Mononuclear cell (primary cell): ENCODE measurements around the gene ASPHD1. TPM values are rescaled to one million over a fixed set of nuclear protein-coding genes. Genes with fewer than 3 reads are reported as not detected.
"Not testable (repeated sequence)": the region's sequence is repeated elsewhere in the genome, so short reads cannot be mapped to it uniquely, and the experiment has no call there.

Experiments used
- H3K27me3 ChIP-seq: 2 replicates; pipeline ENCODE4 v1.6.0; 2011; ENCODE audit warnings: low read length, control low read depth; ENCODE audit not compliant: insufficient read depth
- H3K4me1 ChIP-seq: 2 replicates; pipeline ENCODE4 v1.5.1; 2011; ENCODE audit warnings: mild to moderate bottlenecking, low read length, control low read depth; ENCODE audit not compliant: insufficient read depth
- H3K4me3 ChIP-seq: 2 replicates; pipeline ENCODE4 v1.5.1; 2011; ENCODE audit warnings: mild to moderate bottlenecking, low read length, moderate library complexity
- H3K9me3 ChIP-seq: 2 replicates; pipeline ENCODE4 v1.5.1; 2011; ENCODE audit warnings: low read depth, mild to moderate bottlenecking, control low read depth, low read length
- total RNA-seq: library from RNA; depleted of rRNA; stranded (reverse); fragments of >200 nt; gene quantifications from one replicate; pipeline ENCODE4 v1.2.3, GENCODE V29; 2012

ASPHD1 gene
- total RNA-seq, 1 donor: not detected

DNA sequence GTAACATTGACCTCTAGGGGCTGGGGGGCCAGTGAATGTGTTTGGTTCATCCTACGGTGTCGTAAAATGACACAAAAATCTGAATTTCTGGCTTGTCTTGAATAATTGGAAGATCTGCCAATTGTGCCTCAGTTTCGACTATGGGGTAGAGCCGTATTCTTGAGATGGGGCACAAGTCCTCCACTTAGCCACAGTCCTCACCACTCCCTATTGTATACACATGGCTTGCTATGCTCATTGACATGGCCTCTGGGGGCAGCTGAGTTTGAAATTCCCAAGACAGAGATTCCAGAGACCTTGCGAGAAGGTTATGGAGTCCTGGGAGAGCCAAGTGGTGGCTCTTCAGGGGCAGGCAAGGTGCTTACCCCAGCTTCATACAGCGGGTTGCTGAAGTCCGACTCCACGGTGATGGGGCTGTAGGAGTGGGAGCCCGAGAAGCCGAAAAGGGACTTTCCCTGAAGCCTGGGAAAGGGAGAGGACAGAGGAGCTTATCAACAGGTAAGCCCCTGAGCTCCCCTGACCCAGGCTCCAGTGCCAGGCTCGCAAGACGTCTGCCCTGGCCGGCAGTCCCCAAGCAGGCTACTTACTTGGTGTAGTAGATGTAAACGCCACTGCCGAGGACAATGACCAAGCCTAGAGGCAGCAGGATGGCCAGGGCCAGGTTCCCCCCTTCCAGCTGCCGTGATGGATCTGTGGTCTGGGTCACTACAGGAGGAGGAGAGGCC, 28.3 kb upstream of the ASPHD1 start:
- no peaks in the 10 kb centered on the region for H3K9me3 ChIP-seq

DNA sequence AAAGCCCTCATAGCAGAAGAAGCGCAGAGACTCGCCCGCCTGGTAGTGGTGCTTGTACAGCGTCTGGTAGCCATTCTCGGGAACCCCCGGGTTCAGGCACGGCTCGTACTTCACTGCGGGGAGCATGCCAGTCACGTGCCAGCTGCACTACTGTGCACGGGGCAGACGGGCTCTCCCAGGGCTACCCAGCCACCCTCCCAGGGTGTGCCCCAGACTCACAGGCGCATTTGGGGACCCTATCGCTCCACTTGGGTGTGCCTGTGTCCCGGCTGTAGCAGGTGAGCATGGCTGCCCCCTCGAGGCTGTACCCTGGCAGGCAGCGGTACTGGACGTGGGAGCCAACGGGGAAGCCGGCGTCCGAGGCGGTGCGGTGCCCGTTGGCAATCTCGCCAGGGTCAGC, 27.0 kb upstream of the ASPHD1 start:
- Histone ChIP-seq H3K4me1 (peaks cover 13% of the 10 kb centered on the region), H3K27me3 (peaks cover 18% of the 10 kb centered on the region), H3K4me3 (no peak overlapping the region), H3K9me3 (no peaks in the 10 kb centered on the region)

More for the DNA sequence above, 28.3 kb upstream of the ASPHD1 start:
- Histone ChIP-seq H3K4me1 (peaks cover 8% of the 10 kb centered on the region), H3K4me3 (no peak overlapping the region), H3K27me3 (peaks cover 11% of the 10 kb centered on the region)

DNA sequence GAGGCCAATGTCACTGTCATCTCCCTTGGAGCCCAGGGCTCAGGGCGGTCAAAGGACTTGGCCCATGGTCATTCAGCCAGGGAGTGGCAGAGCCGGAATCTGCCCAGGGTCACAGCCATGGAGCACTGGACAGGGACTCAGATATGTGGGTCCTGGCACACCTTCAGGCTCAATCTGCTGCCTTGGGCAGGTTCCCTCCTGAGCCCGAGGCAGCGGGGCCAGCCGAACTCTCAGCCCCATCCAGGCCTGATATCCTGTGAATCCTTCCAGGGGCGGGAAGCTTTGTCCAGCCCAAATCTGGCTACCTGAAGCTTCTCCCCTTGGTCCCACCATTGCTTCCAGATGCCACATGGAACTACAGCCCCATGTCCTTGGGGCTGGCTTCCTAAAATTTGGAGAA, 25.1 kb upstream of the ASPHD1 start:
- H3K27me3 ChIP-seq: peaks cover 18% of the 10 kb centered on the region
- H3K4me3 ChIP-seq: no peak overlapping the region
- no peaks in the 10 kb centered on the region for H3K9me3 ChIP-seq
- H3K4me1 ChIP-seq: peaks cover 13% of the 10 kb centered on the region

DNA sequence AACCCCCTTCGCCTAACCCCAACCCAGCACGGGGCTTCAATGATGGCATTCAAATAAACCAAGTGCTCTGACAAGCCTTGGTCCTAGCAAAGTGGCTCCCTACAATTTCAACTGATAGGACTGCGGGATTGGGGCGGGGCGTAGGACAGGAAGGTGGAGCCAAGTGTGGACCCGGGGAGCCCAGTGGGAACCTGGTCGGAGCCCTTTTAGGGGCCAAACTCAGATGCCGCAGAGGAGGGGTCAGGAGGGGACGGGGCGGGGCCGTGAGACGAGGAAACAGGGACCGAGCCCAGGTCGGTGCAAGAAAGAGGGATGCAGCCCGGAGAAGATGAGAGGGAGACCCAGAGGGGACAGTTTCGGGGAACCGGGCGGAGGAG, 24.1 kb upstream of the ASPHD1 start:
- peaks cover 18% of the 10 kb centered on the region for H3K27me3 ChIP-seq
- H3K4me1 ChIP-seq: peaks cover 13% of the 10 kb centered on the region
- no peak overlapping the region for H3K4me3 ChIP-seq
- no peaks in the 10 kb centered on the region for H3K9me3 ChIP-seq

DNA sequence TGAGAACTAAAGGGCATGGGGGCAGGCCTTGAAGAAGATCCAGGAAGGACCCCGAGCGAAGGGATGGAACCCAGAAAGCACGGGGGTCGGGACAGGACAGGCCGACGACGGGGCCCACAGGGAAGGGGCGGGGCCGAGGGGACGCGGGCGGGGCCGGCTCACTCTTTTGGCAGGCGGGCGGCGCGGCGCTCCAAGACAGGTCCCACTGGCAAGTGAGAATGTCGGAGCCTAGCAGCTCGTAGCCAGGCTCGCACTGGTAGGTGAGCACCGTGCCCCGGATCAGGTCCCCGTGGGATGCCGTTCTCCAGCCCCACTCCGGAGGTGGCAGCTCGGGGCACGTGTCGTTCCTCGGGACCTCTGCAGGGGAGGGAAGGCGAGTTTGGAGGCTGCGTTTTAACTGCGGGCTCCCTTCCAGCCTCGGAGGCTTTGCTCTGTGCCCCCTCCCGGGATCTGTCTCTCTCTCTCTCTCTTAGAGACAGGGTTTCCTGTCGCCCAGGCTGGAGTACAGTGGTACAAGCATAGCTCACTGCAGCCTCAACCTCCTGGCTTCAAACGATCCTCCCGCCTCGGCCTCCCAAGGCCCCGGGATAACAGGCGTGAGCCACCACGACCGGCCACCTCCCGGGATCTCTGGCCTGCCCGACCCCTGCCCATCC, 23.6 kb upstream of the ASPHD1 start:
- Histone ChIP-seq H3K4me1 (peaks cover 13% of the 10 kb centered on the region), H3K4me3 (no peak overlapping the region), H3K9me3 (no peaks in the 10 kb centered on the region), H3K27me3 (peaks cover 18% of the 10 kb centered on the region)

DNA sequence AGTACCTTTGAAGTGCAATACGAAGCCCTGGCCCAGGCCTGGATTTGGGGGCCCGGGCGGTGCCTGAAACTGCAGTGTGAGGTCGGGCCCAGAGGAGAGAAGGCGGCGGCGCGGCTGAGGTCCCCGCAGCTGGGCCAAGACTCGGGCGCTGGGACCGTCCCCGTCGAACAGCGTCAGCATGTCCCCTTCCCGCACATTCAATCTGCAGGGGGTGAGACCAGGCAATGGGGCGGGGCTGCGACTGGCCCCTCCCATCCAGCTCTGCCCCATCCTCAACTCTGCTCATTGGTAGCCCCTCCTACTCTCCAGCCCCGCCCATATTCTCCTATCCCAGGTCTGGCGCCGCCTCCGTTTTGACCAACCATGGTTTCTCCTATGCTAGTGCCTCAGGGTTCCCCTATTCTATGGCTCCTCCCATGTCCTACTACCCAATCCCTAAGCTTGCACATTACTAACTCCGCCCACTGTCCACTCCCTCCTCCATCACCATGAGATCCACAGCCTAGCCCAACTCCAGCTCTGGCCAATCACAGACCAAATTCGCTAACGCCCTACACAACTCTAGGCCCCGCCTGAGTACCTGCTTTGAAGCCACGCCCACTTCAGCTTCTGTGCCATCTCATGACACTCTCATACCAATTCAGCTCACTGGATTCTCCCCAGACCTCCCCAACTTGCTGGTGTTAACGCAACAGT, 22.9 kb upstream of the ASPHD1 start:
- Histone ChIP-seq H3K4me3 (no peak overlapping the region), H3K9me3 (no peaks in the 10 kb centered on the region), H3K4me1 (peaks cover 13% of the 10 kb centered on the region), H3K27me3 (peaks cover 18% of the 10 kb centered on the region)

DNA sequence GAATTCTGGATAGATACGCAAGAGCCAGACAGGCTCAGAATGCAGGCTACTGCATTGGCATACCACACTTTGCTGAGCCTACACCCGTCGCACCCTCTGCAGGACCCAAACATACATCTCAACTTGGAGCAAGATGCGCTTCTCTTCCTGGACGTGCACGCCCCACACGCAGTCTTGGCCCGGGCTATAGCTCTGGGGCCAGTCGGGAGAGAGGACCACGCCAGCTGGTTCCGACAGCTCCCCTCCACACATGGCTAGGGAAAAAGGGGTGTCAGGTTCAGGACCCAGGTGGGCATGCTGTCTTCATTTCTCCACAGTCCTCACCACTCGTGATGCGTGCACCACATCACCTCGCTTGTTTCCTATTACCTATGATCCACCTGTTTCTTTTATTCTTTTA, 22.1 kb upstream of the ASPHD1 start:
- Histone ChIP-seq H3K27me3 (peaks cover 18% of the 10 kb centered on the region), H3K9me3 (no peaks in the 10 kb centered on the region), H3K4me1 (peaks cover 13% of the 10 kb centered on the region), H3K4me3 (no peak overlapping the region)

DNA sequence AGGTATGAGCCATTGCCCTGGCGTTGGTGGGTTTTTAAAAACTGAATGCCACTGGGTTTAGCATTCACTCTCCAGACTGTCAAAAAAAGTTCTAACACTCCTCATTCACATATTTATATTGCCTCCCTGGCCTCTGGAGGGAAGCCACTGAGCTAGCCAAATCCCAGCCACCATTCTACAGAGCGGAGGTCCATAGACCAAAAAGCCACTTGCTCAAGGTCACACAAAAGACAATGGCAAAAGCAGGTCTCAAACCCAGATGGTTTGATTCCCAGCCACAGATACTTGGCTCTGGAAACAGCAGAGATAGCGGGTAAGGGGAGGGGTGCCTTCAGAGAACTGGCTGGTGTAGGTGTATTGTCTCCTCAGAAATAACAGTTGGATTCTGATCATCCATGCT, 19.2 kb upstream of the ASPHD1 start:
- Histone ChIP-seq H3K9me3 (no peaks in the 10 kb centered on the region), H3K27me3 (peaks cover 14% of the 10 kb centered on the region), H3K4me1 (peaks cover 13% of the 10 kb centered on the region), H3K4me3 (no peak overlapping the region)

DNA sequence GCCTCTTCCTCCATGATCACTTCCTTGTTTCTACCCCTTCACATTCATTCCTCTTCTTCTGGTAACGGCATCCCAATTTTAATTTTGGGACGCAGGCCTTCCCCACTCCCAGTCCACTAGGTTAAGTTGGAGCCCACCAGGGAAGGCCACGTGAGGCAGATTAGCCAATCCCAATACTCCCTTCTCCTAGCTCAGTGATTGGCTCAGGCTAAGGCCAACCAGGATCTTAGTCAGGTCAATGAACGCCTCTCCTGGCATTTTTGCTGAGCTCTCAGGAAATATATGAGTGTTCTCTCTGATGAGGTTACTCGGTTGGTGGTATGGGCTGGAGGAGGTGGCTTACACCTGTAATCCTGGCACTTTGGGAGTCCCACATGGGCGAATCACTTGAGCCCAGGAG, 16.3 kb upstream of the ASPHD1 start:
- Histone ChIP-seq H3K4me1 (no peaks in the 10 kb centered on the region), H3K4me3 (no peak overlapping the region), H3K9me3 (no peaks in the 10 kb centered on the region), H3K27me3 (no peaks in the 10 kb centered on the region)

DNA sequence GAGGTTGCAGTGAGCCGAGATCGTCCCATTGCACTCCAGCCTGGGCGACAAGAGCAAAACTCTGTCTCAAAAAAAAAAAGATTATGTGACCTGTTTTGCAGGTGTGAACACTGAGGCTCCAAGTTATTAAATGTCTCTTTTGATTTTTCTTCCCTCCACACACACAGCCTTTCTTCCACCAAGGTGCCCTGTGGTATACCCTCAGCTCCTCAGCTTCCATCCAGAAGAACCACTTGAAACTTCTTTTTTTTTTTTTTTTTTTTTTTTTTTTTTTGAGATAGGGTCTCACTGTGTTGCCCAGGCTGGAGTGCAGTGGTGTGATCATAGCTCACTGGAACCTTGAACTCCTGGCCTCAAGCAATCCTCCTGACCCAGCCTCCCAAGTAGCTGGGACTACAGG, 10.9 kb upstream of the ASPHD1 start:
- H3K9me3 ChIP-seq, H3K27me3 ChIP-seq, H3K4me3 ChIP-seq, H3K4me1 ChIP-seq: not testable (repeated sequence)

DNA sequence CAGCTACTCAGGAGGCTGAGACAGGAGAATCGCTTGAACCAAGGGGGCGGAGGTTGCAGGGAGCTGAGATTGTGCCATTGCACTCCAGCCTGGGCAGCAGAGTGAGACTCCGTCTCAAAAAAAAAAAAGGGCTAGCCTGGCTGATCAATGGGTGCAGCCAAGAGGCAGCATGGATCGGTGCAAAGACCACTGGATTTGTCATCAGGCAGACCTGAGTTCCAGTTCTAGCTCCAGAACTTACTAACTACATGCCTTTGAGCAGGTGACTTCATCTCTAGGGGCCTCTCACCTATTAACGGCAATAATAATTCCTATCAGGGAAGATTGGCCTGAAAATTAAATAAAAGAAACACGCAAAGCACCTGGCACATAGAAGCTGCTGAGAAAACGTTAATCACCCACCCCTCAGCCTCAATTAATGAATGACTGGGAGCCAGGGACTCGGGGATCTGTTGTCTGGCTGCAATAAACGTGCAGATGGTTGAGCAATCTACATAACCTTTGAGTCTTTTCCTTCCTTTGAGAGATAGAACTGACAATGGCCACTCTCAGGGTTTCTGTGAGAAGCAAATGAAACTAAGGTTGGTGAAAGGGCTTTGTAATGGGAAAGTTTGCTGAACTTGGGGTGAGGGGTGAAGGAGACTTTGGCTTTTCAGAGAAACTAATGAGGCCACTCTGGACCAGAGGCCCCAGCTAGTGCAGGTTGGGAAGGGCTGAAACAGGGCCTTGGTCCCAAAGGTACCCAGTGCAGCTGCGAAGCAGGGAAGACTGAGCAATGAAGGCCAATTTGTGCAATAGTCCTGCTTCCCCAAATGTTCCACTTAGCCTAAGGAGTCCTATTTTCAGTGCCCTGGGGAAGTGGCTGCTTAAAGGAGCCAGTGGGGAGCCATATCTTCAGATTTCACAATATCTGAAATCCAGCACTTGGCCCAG, 8.5 kb upstream of the ASPHD1 start:
- H3K4me1 ChIP-seq: no peaks in the 10 kb centered on the region
- no peak overlapping the region for H3K4me3 ChIP-seq
- H3K27me3 ChIP-seq: no peaks in the 10 kb centered on the region
- H3K9me3 ChIP-seq: no peaks in the 10 kb centered on the region

DNA sequence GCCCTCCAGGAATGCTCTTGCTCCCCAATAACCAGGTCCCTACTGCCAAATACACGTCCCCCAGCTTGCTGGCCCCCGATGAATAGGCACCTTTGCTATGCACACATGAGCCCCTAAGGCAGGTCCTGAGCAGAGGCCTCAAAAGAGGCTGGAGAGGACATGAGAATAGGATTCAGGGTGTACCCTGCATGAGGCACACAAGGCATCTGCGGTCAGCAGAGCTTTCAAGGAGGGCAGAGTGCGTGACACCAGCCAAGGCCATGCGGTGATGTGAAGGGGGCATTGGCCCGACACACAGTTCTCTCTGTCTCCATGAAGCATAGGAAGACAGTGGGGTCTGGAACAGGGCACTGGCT, 7.9 kb upstream of the ASPHD1 start:
- Histone ChIP-seq H3K4me1 (no peaks in the 10 kb centered on the region), H3K4me3 (no peak overlapping the region), H3K9me3 (no peaks in the 10 kb centered on the region), H3K27me3 (peaks cover 3% of the 10 kb centered on the region)

DNA sequence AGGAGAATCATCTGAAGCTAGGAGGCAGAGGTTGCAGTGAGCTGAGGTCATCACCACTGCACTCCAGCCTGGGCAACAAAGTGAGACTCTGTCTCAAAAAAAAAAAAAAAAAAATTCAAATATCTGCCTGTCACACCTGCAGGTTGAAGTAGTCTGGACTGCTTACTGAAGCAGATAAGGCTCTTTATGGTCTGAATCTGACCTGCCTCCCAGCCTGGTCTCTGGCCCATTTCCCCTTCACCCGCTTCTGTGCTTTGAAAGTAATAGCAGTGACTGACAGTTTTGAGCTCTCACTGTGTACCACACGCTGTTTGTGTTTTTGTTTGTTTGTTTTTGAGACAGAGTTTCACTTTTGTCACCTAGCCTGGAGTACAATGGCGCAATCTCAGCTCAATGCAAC, 6.7 kb upstream of the ASPHD1 start:
- H3K4me3 ChIP-seq: no peak overlapping the region
- H3K9me3 ChIP-seq: no peaks in the 10 kb centered on the region
- H3K27me3 ChIP-seq: peaks cover 13% of the 10 kb centered on the region
- no peaks in the 10 kb centered on the region for H3K4me1 ChIP-seq

DNA sequence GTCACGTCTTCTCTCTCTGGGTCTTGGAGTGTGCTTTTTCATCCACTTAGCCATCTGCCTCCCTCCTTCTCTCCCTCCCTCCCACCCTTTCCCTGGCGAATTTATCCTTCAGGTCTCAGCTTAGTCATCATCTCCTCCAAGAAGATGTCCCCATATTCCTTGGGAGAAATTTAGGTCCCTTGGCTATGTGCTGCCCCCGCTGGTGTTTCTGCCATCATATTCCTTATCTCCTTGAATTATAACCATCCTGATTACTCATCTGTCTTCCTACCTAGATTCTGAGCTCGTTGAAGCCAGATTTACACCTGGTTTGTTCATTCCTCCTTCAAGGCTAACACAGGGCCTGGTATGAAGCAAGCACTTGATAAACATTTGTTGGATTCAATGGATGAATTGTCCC, 5.9 kb upstream of the ASPHD1 start:
- Histone ChIP-seq H3K4me1 (no peaks in the 10 kb centered on the region), H3K27me3 (peaks cover 18% of the 10 kb centered on the region), H3K4me3 (no peak overlapping the region), H3K9me3 (no peaks in the 10 kb centered on the region)

DNA sequence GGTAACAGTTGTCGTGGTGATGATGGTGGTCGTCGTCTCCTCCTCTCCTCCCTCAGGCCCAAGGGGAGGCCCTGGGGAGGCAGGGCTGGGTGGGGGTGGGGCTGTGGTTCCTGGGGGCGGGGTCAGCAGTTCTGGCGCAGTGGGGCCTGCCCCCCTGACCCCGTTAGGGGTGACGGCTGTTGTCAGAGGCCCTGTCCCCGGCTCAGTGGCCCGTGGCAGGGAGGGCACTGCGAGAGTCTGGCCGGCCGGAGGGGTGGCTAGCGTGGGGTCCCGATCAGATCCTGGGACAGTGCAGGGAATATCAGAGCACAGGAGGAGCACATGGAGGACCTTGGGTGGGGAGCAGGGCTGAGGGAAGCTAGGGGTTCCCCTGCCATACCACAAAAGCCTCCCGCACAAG, 3.4 kb upstream of the ASPHD1 start:
- peaks cover 8% of the 10 kb centered on the region for H3K4me1 ChIP-seq
- H3K4me3 ChIP-seq: no peak overlapping the region
- H3K27me3 ChIP-seq: peaks cover 18% of the 10 kb centered on the region
- H3K9me3 ChIP-seq: no peaks in the 10 kb centered on the region
